Lung (tissue), 12 donors: ENCODE data around the gene SPECC1L. TPM values are rescaled to one million over a fixed set of nuclear protein-coding genes. Genes with fewer than 3 reads are reported as not detected.

Source experiments
- ATAC-seq: fragments of 200-7000 bp; cut with Tn5 transposase; one replicate; pipeline ENCODE4 v1.9.1; 2020; ENCODE audit warnings: moderate number of reproducible peaks; ENCODE audit not compliant: insufficient read depth, low FRiP score
- DNase-seq, 3 donors: peaks; one replicate each; pipeline ENCODE4 v3.0.0-alpha.2; 2013 to 2017
- H3K27ac ChIP-seq, 2 donors: one replicate each; pipeline ENCODE4 v1.5.1; 2013; ENCODE audit warnings: mild to moderate bottlenecking in 2 of 2, moderate library complexity in 2 of 2, control low read depth in 1 of 2, inconsistent platforms in 1 of 2, low read depth in 1 of 2, low read length in 1 of 2
- H3K27me3 ChIP-seq, 3 donors: one replicate each; pipeline ENCODE4 v1.5.1; 2013; ENCODE audit warnings: low read length in 2 of 3; ENCODE audit not compliant: control insufficient read depth in 3 of 3, insufficient read depth in 3 of 3
- H3K36me3 ChIP-seq, 4 donors: one replicate each; pipeline ENCODE4 v1.5.1; 2013; ENCODE audit warnings: low read length in 4 of 4, mild to moderate bottlenecking in 1 of 4, moderate library complexity in 1 of 4; ENCODE audit not compliant: control insufficient read depth in 4 of 4, insufficient read depth in 4 of 4
- H3K4me1 ChIP-seq, 5 donors: one replicate each; pipeline ENCODE4 v1.5.1; 2013; ENCODE audit warnings: low read length in 5 of 5, mild to moderate bottlenecking in 2 of 5, moderate library complexity in 1 of 5; ENCODE audit not compliant: control insufficient read depth in 5 of 5, insufficient read depth in 5 of 5
- H3K4me3 ChIP-seq: one replicate; pipeline ENCODE4 v1.5.1; 2013; ENCODE audit warnings: mild to moderate bottlenecking, control low read depth, moderate library complexity
- H3K9ac ChIP-seq, 2 donors: one replicate each; pipeline ENCODE4 v1.5.1; 2013; ENCODE audit warnings: low read length in 2 of 2, control low read depth in 1 of 2; ENCODE audit not compliant: insufficient read depth in 1 of 2
- H3K9me3 ChIP-seq, 4 donors: one replicate each; pipeline ENCODE4 v1.5.1; 2013; ENCODE audit warnings: low read length in 3 of 4, mild to moderate bottlenecking in 1 of 4, moderate library complexity in 1 of 4; ENCODE audit not compliant: control insufficient read depth in 4 of 4, insufficient read depth in 3 of 4
- WGBS, 2 donors: extraction: QIAGEN DNeasy Blood & Tissue Kit; methylation state at CpG; one replicate each; pipeline ENCODE4 v1.1.7; 2013; 5-methylcytosine and 5-hydroxymethylcytosine counted together
- polyA plus RNA-seq, 2 donors: library from polyadenylated mRNA; stranded (reverse); fragments of 200-250 nt; gene quantifications; one replicate each; pipeline ENCODE4 v1.2.1, GENCODE V29; 2013
- total RNA-seq, 2 donors: library from RNA; depleted of rRNA in 1 of 2; stranded (reverse); fragments of >200 nt in 1 of 2; gene quantifications; one replicate each; pipeline ENCODE4 v1.2.1, GENCODE V29; 2014 to 2021
- TF ChIP-seq, protein P1 (sequence below): IDR thresholded peaks from 2 replicates; pipeline ENCODE4 v1.5.1; 2012; ENCODE audit warnings: mild to moderate bottlenecking; ENCODE audit errors: control extremely low read depth, extremely low read depth
- donor health status: control.
- donor health status: control.
- donor health status: Bipolar disorder and iron deficiency.
- donor health status: healthy.
- donor health status: DM: yes; HTN: yes; CAD: no.

The SPECC1L gene
- total and polyA plus RNA-seq, 4 donors: 10.4 to 83.9 (median 37.8) TPM

DNA sequence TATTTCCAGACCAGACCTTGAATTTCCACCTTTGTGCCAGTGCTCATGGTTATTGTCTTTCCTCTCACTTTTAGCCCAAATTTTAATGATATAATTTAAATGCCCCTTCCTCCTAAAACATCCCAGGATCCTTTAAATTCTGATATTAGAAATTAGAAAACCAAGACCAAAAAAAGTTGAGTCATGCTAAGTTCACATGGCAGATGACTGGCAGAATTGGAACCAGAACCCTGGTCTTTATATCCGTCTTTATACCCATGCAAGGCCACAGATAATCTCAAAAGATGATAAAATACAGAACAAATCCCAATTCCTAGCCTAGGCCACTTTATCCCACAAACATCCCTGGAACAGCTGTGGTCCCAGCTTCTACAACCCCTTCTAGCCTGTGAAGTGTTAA, 183.2 kb downstream of the SPECC1L start:
- no peak for DNase-seq
- no peak for ATAC-seq
- Histone ChIP-seq H3K4me1 (peaks cover 3 to 22% (median 11%) of the 10 kb centered on the region in 5 donors), H3K27ac (no peak overlapping the region), H3K9ac (no peak overlapping the region), H3K27me3 (no peaks in the 10 kb centered on the region), H3K9me3 (peaks cover 0 to 5% (median 0%) of the 10 kb centered on the region in 4 donors), H3K36me3 (no peaks in the 10 kb centered on the region), H3K4me3 (no peak overlapping the region)
- WGBS, 2 donors: 87 to 94% methylated on average over 1 of the region's 1 CpG
- TF ChIP-seq, protein P1, sequence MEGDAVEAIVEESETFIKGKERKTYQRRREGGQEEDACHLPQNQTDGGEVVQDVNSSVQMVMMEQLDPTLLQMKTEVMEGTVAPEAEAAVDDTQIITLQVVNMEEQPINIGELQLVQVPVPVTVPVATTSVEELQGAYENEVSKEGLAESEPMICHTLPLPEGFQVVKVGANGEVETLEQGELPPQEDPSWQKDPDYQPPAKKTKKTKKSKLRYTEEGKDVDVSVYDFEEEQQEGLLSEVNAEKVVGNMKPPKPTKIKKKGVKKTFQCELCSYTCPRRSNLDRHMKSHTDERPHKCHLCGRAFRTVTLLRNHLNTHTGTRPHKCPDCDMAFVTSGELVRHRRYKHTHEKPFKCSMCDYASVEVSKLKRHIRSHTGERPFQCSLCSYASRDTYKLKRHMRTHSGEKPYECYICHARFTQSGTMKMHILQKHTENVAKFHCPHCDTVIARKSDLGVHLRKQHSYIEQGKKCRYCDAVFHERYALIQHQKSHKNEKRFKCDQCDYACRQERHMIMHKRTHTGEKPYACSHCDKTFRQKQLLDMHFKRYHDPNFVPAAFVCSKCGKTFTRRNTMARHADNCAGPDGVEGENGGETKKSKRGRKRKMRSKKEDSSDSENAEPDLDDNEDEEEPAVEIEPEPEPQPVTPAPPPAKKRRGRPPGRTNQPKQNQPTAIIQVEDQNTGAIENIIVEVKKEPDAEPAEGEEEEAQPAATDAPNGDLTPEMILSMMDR: no peak

DNA sequence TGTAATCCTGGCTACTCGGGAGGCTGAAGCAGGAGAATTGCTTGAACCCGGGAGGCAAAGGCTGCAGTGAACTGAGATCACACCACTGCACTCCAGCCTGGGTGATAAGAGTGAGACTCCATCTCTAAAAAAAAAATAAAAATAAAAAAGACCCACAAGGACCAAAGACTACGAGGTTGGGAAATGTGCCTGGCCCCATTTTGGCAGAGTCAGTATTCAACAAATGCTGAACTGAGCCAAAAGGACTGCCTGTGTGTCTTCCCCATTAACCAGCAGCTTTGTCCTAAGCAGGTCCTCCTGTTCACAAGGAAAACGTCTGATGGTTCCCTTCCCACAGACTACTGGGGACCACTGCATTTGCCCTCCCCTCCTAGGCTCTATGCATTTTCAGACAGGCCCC, 184.4 kb downstream of the SPECC1L start:
- Histone ChIP-seq H3K9ac (no peak overlapping the region), H3K27ac (no peak overlapping the region), H3K27me3 (no peaks in the 10 kb centered on the region), H3K36me3 (no peaks in the 10 kb centered on the region), H3K4me3 (no peak overlapping the region), H3K4me1 (peaks cover 3 to 20% (median 11%) of the 10 kb centered on the region in 5 donors), H3K9me3 (peaks cover 0 to 5% (median 0%) of the 10 kb centered on the region in 4 donors)
- ATAC-seq (no peak), DNase-seq (no peak)
- WGBS, 2 donors: 73 to 86% methylated on average over 4 of the region's 4 CpGs
- TF ChIP-seq, protein P1: no peak

DNA sequence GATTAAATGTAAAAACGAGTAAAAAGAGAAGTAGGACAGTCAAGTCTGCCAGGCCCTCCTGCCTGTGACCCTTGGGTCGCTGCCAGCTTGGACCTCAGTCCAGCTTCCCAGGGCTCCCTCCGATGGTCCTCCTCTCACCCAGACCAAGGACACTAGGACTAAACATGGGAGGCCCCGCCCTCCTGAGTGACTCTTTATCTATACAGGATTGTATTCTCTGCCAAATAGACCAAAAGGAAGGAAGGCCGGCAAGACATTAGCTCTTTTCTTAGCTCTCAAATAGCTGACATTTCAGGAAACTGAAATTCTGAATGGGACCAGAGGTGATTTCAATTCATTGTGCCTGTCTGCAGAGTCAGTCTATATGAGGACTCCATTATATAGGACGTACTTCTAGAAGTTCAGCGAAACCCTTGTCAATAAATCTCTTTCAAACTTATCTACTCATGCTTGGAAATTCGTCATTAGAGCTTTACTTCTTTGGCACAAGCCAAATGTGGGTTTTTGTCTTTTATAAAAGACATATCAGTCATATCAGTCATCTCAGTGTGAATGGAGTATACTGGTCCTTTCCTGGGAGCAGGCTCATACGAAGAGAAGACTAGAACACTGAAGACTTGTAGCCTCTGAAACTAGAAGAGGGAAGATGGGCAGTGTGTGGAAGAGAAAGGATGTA, 185.3 kb downstream of the SPECC1L start:
- WGBS, 2 donors: 48 to 55% methylated on average over 9 of the region's 9 CpGs
- H3K27me3 ChIP-seq: no peaks in the 10 kb centered on the region
- peaks cover 3 to 17% (median 9%) of the 10 kb centered on the region in 5 donors for H3K4me1 ChIP-seq
- DNase-seq (peak in 2 of 3 donors; percentile 51 to 61), ATAC-seq (no peak)
- no peaks in the 10 kb centered on the region for H3K36me3 ChIP-seq
- peaks cover 0 to 5% (median 0%) of the 10 kb centered on the region in 4 donors for H3K9me3 ChIP-seq
- TF ChIP-seq, protein P1: no peak
- H3K27ac ChIP-seq: no peak overlapping the region
- H3K4me3 ChIP-seq: no peak overlapping the region
- H3K9ac ChIP-seq: no peak overlapping the region
